Right lung (tissue), 5 donors: ENCODE results near the gene KIF1A. TPM values are rescaled to one million over a fixed set of nuclear protein-coding genes. Genes with fewer than 3 reads are reported as not detected.

Experiments used
- polyA plus RNA-seq, 5 donors: library from polyadenylated mRNA; unstranded; fragments of 120-200 nt; gene quantifications; one replicate each; pipeline versions ENCODE4 v1.2.1 to v1.2.3, GENCODE V29; 2013; ENCODE audit warnings: inconsistent platforms in 1 of 5, low replicate concordance in 1 of 5; ENCODE audit not compliant: insufficient read length in 5 of 5, insufficient read depth in 1 of 5

The KIF1A gene
- polyA plus RNA-seq, 5 donors = 1.2 to 4.9 (median 1.8) TPM

Other genes starting within 250 kb of the KIF1A start
- 10 to 100 TPM; 18.0 to 33.9 (median 26.2) TPM for gene CAPN10, start 233.5 kb downstream of the KIF1A start, polyA plus RNA-seq
- gene GPR35, start 194.7 kb downstream of the KIF1A start, polyA plus RNA-seq = 1 to 10 TPM; 1.2 to 3.7 (median 3.0) TPM
- gene AQP12B, start 137.3 kb downstream of the KIF1A start, polyA plus RNA-seq = under 1 TPM in 1 of 5 donors, not detected in 4; 0.05 TPM
- gene AQP12A, start 128.4 kb downstream of the KIF1A start, polyA plus RNA-seq = not detected
- gene AGXT, start 48.6 kb upstream of the KIF1A start, polyA plus RNA-seq = under 1 TPM; 0.06 to 0.54 (median 0.18) TPM
- gene MAB21L4, start 75.9 kb upstream of the KIF1A start, polyA plus RNA-seq = 1 to 10 TPM in 4 of 5 donors, under 1 TPM in 1; 0.61 to 4.6 (median 1.4) TPM
- gene CROCC2, start 86.1 kb upstream of the KIF1A start, polyA plus RNA-seq = 1 to 10 TPM in 4 of 5 donors, under 1 TPM in 1; 0.95 to 3.5 (median 2.7) TPM
- 10 to 100 TPM; 40.8 to 60.3 (median 54.9) TPM for gene SNED1, start 178.4 kb upstream of the KIF1A start, polyA plus RNA-seq